HG03095 (cell line): ENCODE data around the gene RAP2A.

Source experiments
- ATAC-seq: cut with Tn5 transposase; IDR thresholded peaks from one replicate; pipeline ENCODE4 v1.9.1; 2021; ENCODE audit warnings: moderate library complexity; ENCODE audit not compliant: unreplicated experiment

Gene RAP2A

GRCh38 chr13:97446448-97446847 lies 12.5 kb downstream of the RAP2A start:
- ATAC-seq: no peak

GRCh38 chr13:97448503-97449251 lies 14.7 kb downstream of the RAP2A start:
- ATAC-seq: peak; percentile 48

- no peak for ATAC-seq
Measured at GRCh38 chr13:97454699-97455098, 20.7 kb downstream of the RAP2A start.

GRCh38 chr13:97456047-97456446 lies 22.1 kb downstream of the RAP2A start:
- no peak for ATAC-seq

GRCh38 chr13:97459215-97459777 lies 25.3 kb downstream of the RAP2A start:
- peak; percentile 36 for ATAC-seq

- peak; percentile 91 for ATAC-seq
Measured at GRCh38 chr13:97460004-97460775, 26.2 kb downstream of the RAP2A start.

- no peak for ATAC-seq
Measured at GRCh38 chr13:97460853-97461252, 26.9 kb downstream of the RAP2A start.

- no peak for ATAC-seq
Measured at GRCh38 chr13:97464561-97464960, 30.6 kb downstream of the RAP2A start.

GRCh38 chr13:97466722-97467121 lies 32.8 kb downstream of the RAP2A start:
- no peak for ATAC-seq

- no peak for ATAC-seq
Measured at GRCh38 chr13:97468331-97468730, 34.4 kb downstream of the RAP2A start.

GRCh38 chr13:97471711-97472110 lies 37.7 kb downstream of the RAP2A start:
- no peak for ATAC-seq

GRCh38 chr13:97474349-97474980 lies 40.5 kb downstream of the RAP2A start:
- no peak for ATAC-seq

- ATAC-seq: no peak
Measured at GRCh38 chr13:97475011-97475410, 41.0 kb downstream of the RAP2A start.

- no peak for ATAC-seq
Measured at GRCh38 chr13:97477844-97478243, 43.9 kb downstream of the RAP2A start.

- ATAC-seq: no peak
Measured at GRCh38 chr13:97478247-97478646, 44.3 kb downstream of the RAP2A start.

GRCh38 chr13:97483465-97483864 lies 49.5 kb downstream of the RAP2A start:
- ATAC-seq: no peak

GRCh38 chr13:97484301-97484700 lies 50.3 kb downstream of the RAP2A start:
- no peak for ATAC-seq

GRCh38 chr13:97485320-97485719 lies 51.4 kb downstream of the RAP2A start:
- no peak for ATAC-seq

GRCh38 chr13:97490702-97491307 lies 56.8 kb downstream of the RAP2A start:
- ATAC-seq: no peak

- ATAC-seq: no peak
Measured at GRCh38 chr13:97491452-97491851, 57.5 kb downstream of the RAP2A start.

GRCh38 chr13:97492257-97492656 lies 58.3 kb downstream of the RAP2A start:
- ATAC-seq: no peak
